ENCODE data around the gene AHDC1. TPM values are rescaled to one million over a fixed set of nuclear protein-coding genes. Genes with fewer than 3 reads are reported as not detected.

AHDC1 gene
- total and polyA plus RNA-seq, 2 of the 13 experiments (the other 11 are each of a cell fraction or from before 2014, with no cell fraction given) = 1.0 to 2.7 TPM

GRCh38 chr1:27596261-27596660 is 7.7 kb downstream of the AHDC1 start:
- H3K27ac ChIP-seq (ENCODE audit: extremely low read length, insufficient read depth, low read length) = no peak overlapping the region
- WGBS (ENCODE audit: low lambda C conversion rate) = 73% methylated on average over 2 of the region's 9 CpGs
- TF ChIP-seq ZKSCAN8 (CRISPR knock-in tag; IDR thresholded peaks at IDR 0.05; ENCODE audit: borderline replicate concordance) (no peak), KDM4B (CRISPR knock-in tag; IDR thresholded peaks at IDR 0.05) (no peak), CERS6 (CRISPR knock-in tag; IDR thresholded peaks at IDR 0.05) (no peak), ZNF367 (CRISPR knock-in tag; IDR thresholded peaks at IDR 0.05; ENCODE audit: borderline replicate concordance) (no peak), PRDM4 (CRISPR knock-in tag; IDR thresholded peaks at IDR 0.05; ENCODE audit: borderline replicate concordance) (no peak), SRSF4 (IDR thresholded peaks at IDR 0.05; ENCODE audit: low read depth, low read length, poor library complexity, severe bottlenecking) (no peak), SALL1 (CRISPR knock-in tag; IDR thresholded peaks at IDR 0.05) (no peak), RXRB (CRISPR knock-in tag; IDR thresholded peaks at IDR 0.05; ENCODE audit: borderline replicate concordance) (no peak), ONECUT2 (CRISPR knock-in tag; IDR thresholded peaks at IDR 0.05) (no peak), ZBTB25 (CRISPR knock-in tag; IDR thresholded peaks at IDR 0.05) (no peak), NFRKB (IDR thresholded peaks at IDR 0.05) (no peak), ZNF572 (CRISPR knock-in tag; IDR thresholded peaks at IDR 0.05) (no peak), ZNF274 (CRISPR knock-in tag; IDR thresholded peaks at IDR 0.05) (no peak), PBX3 (CRISPR knock-in tag; IDR thresholded peaks at IDR 0.05; ENCODE audit: borderline replicate concordance) (no peak), CAMTA2 (CRISPR knock-in tag; IDR thresholded peaks at IDR 0.05; ENCODE audit: borderline replicate concordance) (no peak)
- DNase-seq (ENCODE audit: low spot score) (no peak), ATAC-seq (no peak), FAIRE-seq (no peak)
- peaks cover 42% of the 10 kb centered on the region for H3K79me2 ChIP-seq (ENCODE audit: insufficient read depth, low read length)
- ChIA-PET POLR2A (no interaction called here), CTCF (ENCODE audit: low intra/inter-chr PET ratio, low total read pairs) (no interaction called here)
- intact Hi-C loops (cut with micrococcal nuclease; ENCODE audit: unreplicated experiment) = no loop called here
- H3K4me1 ChIP-seq (ENCODE audit: insufficient read depth, low read length) = peaks cover 53% of the 10 kb centered on the region
- H4K20me1 ChIP-seq (ENCODE audit: insufficient read depth, low read length) = peaks cover 34% of the 10 kb centered on the region; the same call in 1 of the 2 replicates
- H3K27me3 ChIP-seq (ENCODE audit: control insufficient read depth in 1 of 2, insufficient read depth in 2 of 2, low read length in 2 of 2) = no peaks in the 10 kb centered on the region
- in situ Hi-C loops (cut with HindIII; ENCODE audit: extremely low pct_ligation_motif_present, low pct_unique_long_range_greater_than_20kb) = no loop called here
- H3K36me3 ChIP-seq (replicated peaks in 1 of 2; ENCODE audit: control insufficient read depth in 1 of 2, insufficient read depth in 2 of 2, low read length in 2 of 2) = peaks cover 0 to 3% of the 10 kb centered on the region in 2 experiments; a peak in 2 of 5 replicates
- H3K9me3 ChIP-seq (ENCODE audit: low read length) = no peaks in the 10 kb centered on the region
- H2AFZ ChIP-seq (ENCODE audit: low read length) = no peak overlapping the region
- no peak overlapping the region for H3K9ac ChIP-seq (ENCODE audit: insufficient read depth, low read depth, low read length)
- no peak overlapping the region for H3K4me3 ChIP-seq (replicated peaks in 1 of 3; ENCODE audit: insufficient read depth in 1 of 3, low read depth in 2 of 3, low read length in 3 of 3)
- BruUV-seq (replicated peaks) = no TSS peak
- no peak overlapping the region for H3K4me2 ChIP-seq (ENCODE audit: low read depth, low read length)

All from HepG2 (cell line).